HG03280 (cell line): ENCODE results near the gene SARDH.
"Not testable (repeated sequence)": the region's sequence is repeated elsewhere in the genome, so short reads cannot be mapped to it uniquely, and the experiment has no call there.

Source experiments
- ATAC-seq: cut with Tn5 transposase; IDR thresholded peaks from one replicate; pipeline ENCODE4 v1.9.1; 2021; ENCODE audit warnings: mild to moderate bottlenecking, moderate library complexity; ENCODE audit not compliant: unreplicated experiment

SARDH gene

DNA sequence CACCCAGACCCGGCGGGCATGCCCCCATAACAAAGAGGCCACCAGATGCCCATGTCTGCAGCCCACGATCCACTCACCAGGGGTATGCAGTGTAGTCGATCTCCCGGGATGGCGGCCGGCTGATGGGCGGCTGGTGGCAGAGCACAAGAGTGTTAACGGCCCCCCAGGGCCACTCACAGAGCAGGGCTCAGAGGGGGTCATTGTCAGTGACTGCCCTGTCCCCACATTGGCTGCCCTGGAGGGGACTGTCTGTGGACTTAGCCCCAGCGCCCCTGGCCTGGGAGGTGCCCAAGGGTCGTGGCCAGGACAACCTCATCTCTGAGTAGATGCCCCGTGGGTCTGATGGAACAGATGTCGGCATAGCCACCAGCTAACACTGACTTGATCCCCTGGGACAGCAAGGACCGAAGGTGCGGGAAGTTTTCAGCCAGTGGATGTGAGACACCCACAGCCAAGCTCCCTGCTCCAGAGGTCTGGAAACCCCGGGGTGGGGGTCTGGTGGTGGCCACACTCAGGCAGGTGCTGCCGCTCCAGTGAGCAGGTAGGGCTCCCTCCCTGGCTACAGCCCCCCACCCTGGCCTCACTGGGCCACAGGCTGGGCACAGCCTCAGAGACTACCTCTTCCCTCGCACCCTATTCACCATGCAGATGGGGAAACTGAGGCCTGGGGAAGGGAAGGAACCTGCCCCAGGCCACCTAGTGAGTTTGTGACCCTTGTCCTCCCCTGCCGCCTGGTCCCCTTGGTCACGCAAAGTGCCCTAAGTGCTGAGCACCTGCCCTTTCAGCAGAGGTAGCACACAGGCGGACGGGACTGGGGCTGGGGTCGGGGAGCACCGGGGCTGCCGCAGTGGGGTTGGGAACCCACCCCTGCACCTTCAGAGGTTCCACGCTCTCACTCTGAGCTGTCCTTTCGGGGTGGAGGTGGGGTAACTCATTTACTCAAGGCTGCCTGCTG, 38.1 kb upstream of the SARDH start:
- no peak for ATAC-seq

DNA sequence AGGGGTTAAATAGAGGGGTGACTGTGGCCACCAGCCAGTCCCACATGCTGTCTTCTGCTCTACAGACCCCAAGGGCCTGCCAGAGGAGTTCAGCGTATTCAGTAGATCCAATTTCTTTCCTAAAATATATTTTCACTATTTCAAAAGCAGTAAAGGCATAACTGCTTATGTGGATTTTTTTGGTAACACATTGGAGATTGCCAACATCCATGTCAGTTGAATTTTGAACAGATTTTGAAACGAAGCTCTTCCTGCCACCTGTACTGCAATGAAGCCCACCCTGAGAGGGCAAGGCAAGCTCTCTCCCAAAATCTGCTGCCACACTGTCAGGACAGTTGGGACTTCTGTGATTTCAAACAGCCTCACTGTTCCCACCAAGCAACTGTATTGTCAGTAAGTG, 37.1 kb upstream of the SARDH start:
- no peak for ATAC-seq

DNA sequence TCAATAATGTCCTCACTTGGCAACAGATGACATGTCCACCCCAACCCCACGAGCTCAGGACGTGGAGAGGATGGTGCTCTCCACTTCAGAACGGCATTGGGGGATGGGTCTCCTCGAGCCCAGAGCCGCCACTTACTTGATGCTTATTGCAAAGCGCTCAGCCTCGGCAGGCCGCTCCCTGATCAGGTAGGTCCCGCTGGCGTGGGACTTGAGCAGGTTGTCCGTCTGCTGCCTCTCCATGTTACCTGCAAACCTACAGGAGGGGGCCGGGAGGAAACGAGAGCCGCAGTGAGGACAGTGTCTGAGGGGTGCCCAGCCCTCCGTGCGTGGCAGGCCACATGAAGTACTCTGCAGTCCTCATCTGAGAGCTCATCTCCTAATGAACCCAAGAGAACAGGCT, 36.6 kb upstream of the SARDH start:
- no peak for ATAC-seq

DNA sequence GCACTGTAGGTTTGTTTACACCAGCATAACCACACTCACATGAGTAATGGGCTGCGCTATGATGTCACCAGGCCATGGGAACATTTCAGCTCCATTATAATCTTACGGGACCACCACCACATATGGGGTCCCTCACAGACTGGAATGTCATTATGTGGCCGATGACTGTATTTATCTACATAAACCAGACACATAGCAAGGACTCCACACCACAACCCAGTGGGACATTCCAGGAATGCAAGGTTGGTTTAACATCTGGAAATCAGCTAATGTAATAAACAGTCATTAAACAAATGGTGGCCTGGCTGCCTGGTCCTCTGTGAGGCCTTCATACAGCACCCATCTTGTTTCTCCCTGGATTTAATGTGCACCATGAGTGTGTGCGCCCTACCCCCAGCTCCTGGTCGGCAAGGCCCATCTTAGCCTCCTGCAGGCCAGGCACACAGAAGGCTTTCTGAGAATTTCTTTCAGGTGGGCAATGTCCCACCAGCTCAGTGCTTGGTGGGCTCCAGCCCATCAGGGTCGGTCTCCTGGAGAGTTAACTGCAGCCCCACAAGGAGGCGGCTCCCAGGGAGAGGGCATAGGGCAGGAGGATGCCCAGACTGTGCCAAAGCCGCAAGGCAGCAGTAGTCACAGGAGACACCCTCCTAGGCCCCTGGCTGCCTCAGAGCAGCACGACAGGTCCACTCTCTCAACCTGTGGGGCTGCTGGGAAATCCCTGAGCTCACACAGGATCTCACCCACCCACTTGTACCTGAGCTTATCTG, 35.9 kb upstream of the SARDH start:
- ATAC-seq: no peak

DNA sequence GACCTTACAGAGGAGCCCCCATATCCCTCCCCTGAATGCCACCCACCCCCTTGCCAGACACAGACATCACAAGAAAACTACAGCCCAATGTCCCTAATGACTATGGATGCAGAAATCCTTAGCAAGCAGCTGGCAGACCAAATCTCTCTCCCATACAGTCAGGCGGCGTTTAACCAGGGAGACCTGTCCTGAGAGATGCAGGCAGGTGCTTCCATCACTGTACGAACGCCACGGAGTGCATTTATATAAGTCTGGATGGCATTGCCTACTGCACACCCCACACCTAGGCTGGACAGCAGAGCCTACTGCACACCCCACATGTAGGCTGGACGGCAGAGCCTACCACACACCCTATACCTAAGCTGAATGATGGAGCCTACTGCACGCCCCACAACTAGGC, 34.4 kb upstream of the SARDH start:
- no peak for ATAC-seq

DNA sequence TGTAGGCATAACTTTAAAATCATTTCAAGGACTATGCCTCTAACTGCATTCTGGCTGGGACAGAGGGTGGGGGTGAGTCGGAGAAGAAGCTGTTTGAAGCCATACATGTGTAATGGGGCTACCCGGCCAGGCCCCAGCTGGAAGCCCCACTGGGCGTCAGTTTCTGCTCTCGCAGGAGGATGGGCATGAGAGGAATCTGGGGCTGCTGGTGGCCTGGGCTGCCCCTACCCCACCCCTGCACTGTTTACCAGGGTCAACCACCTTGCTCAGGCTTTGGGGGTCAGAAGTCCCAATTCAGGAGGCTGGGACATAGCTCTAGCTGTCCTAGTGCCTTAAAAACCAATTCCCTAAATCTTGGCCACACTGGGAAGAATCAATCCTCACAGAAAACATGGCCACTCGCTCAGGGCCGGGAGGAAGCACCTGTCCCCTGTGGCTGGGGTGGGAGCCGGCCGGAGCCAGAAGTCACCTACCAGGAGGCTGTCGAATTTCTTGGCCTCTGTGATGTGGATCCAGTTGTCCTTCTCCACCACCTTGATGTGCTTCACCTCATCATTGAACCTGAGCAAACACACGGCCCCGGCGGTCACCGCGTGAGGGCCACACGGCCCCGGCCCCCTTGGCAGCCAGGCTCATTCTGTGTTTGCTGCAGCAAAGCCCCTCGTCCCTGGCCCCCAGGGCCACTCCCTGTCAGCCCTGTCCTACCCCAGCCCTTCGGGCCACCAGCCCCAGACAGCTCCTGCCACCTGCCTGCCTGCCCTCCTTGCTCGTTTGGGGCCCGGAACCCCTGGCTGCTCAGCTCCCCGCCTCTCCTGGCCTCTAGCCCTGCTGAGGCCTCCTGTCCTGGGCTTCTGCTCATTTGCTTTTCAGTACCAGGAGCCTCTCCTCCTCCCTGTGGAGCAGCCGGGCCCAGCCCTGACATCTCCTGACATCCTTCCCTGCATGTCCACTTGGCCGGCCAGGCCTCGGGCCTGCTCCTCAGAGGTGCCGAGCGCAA, 33.6 kb upstream of the SARDH start:
- no peak for ATAC-seq

DNA sequence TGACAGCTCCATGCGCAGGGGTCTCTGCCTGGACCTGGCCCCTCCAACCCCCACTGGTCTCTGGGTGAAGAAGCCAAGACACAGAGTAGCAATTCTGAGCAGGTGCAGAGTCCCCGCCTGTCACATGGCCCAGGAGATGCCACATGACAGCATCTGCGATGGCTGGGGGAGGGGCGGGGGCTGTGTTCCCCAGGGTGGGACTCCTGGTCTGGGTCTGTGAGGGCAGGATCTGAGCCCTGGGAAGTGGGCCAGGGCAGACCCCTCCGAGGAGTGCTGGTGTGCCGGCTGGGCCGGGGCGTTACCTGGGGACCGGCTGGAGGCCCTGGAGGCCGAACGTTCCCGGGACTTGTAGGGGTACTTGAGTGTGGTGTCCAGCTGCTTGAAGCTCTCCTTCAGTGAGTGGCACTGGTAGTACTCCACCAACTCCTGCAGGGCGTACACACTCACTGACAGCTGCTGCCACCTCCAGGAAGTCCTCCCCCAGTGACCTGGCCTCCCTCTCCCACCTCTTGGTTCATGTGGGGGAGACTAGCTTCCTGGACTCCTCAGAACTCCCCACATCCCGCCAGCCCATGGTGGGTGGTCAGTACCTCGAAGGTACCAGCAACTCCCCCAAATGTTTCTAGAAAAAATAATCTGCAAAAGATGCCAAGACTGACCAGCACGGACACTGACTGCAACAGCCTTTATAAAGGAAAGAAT, 32.1 kb upstream of the SARDH start:
- ATAC-seq: no peak

DNA sequence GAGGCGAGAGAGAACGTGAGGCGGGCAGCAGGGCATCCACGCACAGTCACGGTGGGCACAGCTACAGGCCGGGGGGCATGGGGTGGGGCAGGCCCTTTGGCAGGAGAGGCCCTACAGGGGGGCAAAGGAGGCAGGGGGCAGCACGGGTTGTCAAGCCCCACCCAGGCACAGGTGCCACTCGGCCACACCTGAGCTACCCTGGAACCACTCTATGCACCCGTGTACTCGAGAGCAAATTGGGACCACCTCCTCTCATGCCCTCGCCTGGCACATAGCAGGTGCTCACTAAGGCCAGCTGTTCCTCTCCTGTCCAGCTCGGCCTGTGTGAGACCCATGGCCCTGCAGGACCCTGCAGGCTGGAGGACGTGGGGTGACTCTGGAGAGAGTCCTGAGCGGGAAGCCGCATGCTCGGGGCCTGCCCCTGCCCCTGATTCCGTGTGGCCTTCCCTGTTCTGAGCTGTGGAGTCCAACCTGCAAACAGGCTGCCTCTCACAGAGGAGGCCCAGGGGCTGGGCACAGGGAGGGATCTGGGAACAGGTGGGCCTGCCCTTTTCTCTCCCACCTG, 31.4 kb upstream of the SARDH start:
- no peak for ATAC-seq

DNA sequence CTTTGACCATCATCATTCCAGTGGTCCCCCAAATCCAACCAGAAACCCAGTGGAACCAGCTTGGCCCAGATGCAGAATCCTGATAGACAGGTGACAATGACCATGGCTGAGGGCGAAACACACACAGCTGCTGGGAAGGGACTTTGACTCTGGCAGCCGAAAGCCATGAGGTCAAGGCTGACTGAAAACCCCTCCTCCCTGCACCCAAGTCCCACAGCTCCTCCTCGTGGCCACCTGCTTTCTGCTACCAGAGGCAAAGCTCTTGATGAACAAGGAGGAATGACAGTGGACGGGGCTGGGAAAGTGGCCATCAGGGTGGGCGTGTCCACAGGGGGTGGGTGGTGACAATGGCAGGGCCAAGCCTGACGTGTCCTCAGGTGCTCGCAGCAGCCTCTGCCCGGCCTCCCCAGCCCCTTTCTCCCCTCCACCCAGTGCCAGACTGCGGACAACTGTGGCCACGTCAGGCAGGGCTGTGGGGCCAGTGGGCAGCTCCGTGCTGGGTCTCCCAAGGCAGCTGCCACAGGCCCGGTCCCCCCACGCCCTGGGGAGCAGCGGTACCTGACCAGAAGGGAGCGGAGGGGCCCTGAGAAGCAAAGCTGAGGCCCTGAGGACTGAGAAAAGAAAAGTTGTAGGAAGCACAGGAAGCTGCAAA, 30.8 kb upstream of the SARDH start:
- ATAC-seq: no peak

DNA sequence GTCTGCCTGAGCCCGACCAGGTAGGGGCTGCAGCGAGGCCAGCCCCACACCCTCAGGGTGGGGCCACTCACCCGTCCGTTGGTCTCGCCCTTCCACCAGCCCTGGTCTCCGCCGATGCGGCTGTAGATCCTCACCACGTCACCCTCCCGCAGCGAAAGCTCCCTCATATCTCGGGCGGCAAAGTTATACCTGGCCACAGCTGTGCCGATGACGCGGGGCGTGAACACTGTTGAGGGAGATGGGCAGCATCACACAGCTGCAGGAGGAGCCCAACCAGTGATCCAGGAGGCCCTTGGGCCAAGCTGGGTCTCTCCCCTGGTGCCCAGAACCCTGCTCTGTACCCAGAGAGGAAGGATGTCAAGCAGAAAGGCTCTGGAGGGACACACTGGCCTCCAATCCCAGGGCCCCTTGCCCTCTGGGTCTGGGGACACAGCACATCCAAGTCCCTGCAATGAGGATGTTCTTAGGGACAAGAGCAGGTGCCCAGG, 30.3 kb upstream of the SARDH start:
- no peak for ATAC-seq

DNA sequence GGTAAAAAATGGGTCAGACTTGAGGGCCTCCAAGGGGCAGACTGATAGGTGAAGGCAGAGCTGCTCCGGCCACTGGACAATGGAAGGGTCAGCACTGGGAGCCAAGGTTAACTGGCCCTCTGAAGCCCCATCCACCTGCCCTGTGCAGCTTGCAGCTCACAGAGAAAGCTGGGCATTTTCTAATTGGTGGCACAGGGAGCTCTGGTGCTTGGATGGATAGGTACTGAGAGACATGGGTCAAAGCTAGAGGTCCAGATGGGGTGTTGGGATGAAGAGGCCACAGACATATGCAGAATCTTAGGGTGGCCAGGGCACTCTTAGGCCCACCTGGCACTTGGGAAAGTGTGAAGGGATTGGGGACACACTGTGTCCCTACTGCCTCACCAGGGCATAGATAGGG, 29.5 kb upstream of the SARDH start:
- ATAC-seq: no peak

DNA sequence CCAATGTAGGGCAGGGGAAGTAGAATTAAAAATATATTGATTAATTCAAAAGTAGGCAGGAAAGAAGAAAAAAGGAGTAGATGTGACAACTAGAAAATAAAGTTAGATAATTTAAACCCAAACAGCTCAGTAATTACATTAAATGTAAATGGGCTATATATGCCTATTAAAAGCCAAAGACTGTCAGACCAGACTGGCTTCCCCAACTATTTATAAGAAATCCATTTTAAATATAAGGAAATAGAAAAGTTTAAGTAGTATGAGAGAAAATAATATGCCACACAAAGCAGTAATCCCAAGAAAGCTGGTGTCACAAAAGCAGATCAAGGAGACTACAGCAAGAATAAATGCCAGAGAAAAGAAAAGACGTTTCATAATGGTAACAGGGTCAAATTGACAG, 28.9 kb upstream of the SARDH start:
- no peak for ATAC-seq

DNA sequence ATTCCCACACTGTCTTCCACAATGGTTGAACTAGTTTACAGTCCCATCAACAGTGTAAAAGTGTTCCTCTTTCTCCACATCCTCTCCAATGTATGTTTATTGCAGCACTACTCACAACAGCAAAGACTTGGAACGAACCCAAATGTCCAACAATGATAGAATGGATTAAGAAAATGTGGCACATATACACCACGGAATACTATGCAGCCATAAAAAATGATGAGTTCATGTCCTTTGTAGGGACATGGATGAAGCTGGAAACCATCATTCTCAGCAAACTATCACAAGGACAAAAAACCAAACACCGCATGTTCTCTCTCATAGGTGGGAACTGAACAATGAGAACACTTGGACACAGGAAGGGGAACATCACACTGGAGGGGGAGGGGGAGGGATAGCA, 28.1 kb upstream of the SARDH start:
- ATAC-seq: not testable (repeated sequence)

DNA sequence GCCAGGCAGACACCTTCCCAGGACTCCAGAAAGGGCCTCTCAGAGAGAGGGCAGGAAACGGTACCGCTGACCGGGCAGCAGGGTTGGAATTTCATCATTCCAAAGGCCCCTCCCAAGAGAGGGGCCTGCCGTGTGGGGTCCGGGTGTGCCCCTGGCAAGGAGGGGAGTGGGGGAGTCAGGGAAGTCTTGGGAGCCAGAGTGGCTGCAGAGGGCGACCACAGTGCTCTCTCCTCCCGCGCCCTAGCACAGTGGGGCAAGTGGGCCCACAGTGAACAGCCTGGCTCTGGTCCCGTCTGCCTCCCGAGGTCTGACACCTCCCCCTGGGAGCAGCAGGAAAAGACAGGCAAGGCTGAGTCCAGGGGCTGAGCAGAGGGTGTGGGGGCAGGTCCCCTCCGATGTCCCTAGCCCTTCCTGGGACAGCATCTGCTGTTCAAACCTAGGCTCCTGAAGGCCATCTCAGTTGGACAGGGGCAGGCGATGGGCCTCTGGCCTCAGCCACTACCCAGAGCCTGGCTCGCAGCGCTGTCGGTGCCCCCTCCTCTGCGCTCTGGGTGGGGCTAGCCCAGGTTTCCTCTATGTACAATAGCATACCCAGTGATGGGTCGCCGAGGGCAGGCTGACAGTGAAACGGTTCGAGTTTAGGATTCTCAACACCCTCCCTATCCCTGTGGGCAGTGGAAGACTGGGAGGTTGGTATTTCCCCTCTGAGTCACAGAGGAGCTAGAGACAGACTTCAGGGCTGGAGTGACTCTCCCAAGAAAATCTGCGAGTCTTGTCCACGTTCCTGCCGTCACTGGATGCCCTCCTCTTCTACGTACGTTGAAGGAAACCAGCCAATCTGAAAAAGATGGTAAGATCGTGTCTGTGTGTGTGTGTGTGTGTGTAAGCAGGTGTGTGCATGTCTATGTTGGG, 25.4 kb upstream of the SARDH start:
- ATAC-seq: no peak

DNA sequence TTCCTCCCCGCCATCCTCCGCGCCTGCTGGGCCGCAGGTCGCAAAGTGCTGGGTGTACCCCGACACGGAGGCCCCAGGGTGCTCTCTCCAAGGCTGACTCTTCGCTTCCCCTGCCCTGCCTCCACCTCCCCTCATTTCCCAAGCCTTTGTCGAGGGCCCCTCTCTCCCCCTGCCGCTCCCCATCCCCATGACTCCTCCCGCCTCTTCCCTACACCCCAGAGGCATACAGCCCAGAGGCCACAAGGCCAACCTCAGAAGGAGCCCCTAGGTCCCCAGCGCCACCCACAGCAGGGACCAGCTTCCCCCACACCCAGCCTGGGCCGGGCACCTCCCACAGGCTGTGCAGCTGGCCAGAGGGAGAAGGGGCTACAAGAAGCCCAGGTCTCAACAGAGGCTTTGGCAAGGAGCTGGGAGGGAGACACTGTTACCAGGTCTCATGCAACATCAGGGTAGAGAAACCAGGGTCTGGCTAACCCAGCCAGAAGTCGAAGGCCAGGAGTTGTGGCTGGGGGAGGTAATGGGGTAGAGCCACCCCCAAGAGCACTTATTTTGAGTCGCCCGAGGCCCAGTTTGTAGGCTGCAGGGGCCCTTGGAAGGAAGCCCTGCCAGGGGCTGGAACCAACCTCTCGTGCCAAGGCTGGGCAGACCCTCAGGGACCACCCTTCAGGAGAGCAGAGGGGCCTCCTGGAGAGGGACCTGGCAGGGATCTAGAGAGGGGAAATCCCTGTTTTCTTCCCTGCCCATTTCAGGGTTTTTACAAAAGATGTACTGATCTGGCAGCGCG, 24.5 kb upstream of the SARDH start:
- no peak for ATAC-seq

DNA sequence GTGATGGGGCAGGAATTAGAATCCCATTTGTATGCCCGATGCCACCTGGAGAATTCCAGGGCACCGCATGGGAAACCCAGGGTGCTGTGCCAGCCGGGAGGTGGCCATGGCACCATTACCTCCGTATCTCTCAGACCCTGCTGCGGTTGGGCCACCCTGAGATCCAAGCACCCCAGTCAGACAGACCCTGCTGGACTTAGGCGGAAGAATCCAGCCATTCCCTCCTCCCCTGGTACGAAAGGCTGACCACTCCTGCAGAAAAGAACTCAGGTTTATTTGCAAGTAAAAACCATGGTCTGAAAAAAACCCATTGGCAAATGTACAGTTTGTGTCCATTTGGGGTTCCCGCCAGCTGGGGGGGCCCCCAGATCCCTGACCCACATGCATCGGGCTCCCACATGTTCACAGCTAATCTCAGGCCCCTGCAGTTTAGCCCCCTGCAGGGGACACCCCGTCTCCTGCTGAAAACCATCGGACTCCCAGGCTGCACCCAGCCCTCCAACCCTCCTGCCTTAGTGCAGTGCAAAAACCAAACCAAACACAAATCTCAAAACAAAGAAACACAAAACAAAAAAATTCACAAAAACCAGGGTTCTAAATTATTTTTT, 23.6 kb upstream of the SARDH start:
- ATAC-seq: no peak

DNA sequence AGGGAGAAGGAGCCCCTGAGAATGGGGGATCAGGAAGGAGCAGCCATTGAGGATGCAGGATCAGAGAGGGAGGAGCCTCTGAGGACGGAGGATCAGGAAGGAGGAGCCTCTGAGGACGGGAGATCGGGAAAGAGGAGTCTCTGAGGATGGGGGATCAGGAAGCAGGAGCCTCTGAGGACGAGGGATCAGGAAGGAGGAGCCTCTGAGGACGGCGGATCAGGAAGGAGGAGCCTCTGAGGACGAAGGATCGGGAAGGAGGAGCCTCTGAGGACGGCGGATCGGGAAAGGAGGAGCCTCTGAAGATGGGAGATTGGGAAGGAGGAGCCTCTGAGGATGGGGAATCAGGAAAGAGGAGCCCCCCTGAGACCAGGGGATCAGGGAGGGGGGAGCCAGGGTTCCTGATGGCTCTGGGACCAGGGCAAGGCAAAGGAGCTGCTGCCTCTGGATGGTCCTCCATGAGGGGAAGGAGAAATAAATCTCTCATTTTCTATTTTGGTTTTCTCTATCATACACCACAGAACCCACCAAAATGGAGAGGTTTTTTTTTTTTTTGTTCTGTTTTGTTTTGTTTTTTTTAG, 22.6 kb upstream of the SARDH start:
- ATAC-seq: no peak
